ENCODE measurements around the gene RGS12.

RGS12 gene

GRCh38 chr4:3285558-3286334, 7.1 kb upstream of the RGS12 start:
- TF ChIP-seq POLR2AphosphoS5 (IDR thresholded peaks at IDR 0.05; ENCODE audit: low read depth, low read length) (no peak), TAF1 (IDR thresholded peaks at IDR 0.05; ENCODE audit: borderline replicate concordance, low read depth, low read length) (no peak), POLR2A (IDR thresholded peaks at IDR 0.05; ENCODE audit: low read depth, low read length) (no peak)
- DNase-seq (ENCODE audit: insufficient read length) (no peak), FAIRE-seq (peak; percentile 97)

GRCh38 chr4:3286335-3287175, 6.3 kb upstream of the RGS12 start:
- no peak for TF ChIP-seq TAF1 (IDR thresholded peaks at IDR 0.05; ENCODE audit: borderline replicate concordance, low read depth, low read length)
- no peak for TF ChIP-seq POLR2AphosphoS5 (IDR thresholded peaks at IDR 0.05; ENCODE audit: low read depth, low read length)
- TF ChIP-seq POLR2A (IDR thresholded peaks at IDR 0.05; ENCODE audit: low read depth, low read length), result no peak
- no peak for FAIRE-seq
- peak; percentile 73 for DNase-seq (ENCODE audit: insufficient read length)

GRCh38 chr4:3287271-3287971, 5.4 kb upstream of the RGS12 start:
- DNase-seq (ENCODE audit: insufficient read length) (no peak), FAIRE-seq (no peak)

GRCh38 chr4:3287972-3288570, 4.8 kb upstream of the RGS12 start:
- FAIRE-seq (no peak), DNase-seq (ENCODE audit: insufficient read length) (no peak)
- no peak for TF ChIP-seq TAF1 (IDR thresholded peaks at IDR 0.05; ENCODE audit: borderline replicate concordance, low read depth, low read length)
- TF ChIP-seq POLR2AphosphoS5 (IDR thresholded peaks at IDR 0.05; ENCODE audit: low read depth, low read length), result no peak
- TF ChIP-seq POLR2A (IDR thresholded peaks at IDR 0.05; ENCODE audit: low read depth, low read length), result no peak

More at GRCh38 chr4:3287271-3287971, 5.4 kb upstream of the RGS12 start:
- TF ChIP-seq TAF1 (IDR thresholded peaks at IDR 0.05; ENCODE audit: borderline replicate concordance, low read depth, low read length), result no peak
- TF ChIP-seq POLR2AphosphoS5 (IDR thresholded peaks at IDR 0.05; ENCODE audit: low read depth, low read length), result no peak
- no peak for TF ChIP-seq POLR2A (IDR thresholded peaks at IDR 0.05; ENCODE audit: low read depth, low read length)

- no peak for TF ChIP-seq POLR2A (IDR thresholded peaks at IDR 0.05; ENCODE audit: low read depth, low read length)
- no peak for TF ChIP-seq POLR2AphosphoS5 (IDR thresholded peaks at IDR 0.05; ENCODE audit: low read depth, low read length)
- no peak for TF ChIP-seq TAF1 (IDR thresholded peaks at IDR 0.05; ENCODE audit: borderline replicate concordance, low read depth, low read length)
- FAIRE-seq, result no peak
- DNase-seq (ENCODE audit: insufficient read length), result no peak
Measured at GRCh38 chr4:3288571-3289094, 4.2 kb upstream of the RGS12 start.

- no peak for TF ChIP-seq TAF1 (IDR thresholded peaks at IDR 0.05; ENCODE audit: borderline replicate concordance, low read depth, low read length)
- no peak for TF ChIP-seq POLR2AphosphoS5 (IDR thresholded peaks at IDR 0.05; ENCODE audit: low read depth, low read length)
- no peak for TF ChIP-seq POLR2A (IDR thresholded peaks at IDR 0.05; ENCODE audit: low read depth, low read length)
- DNase-seq (ENCODE audit: insufficient read length), result no peak
- FAIRE-seq, result no peak
Measured at GRCh38 chr4:3290476-3290875, 2.3 kb upstream of the RGS12 start.

- FAIRE-seq, result no peak
- no peak for DNase-seq (ENCODE audit: insufficient read length)
Measured at GRCh38 chr4:3290889-3291321, 1.9 kb upstream of the RGS12 start.

GRCh38 chr4:3291411-3291968, 1.3 kb upstream of the RGS12 start:
- no peak for TF ChIP-seq POLR2A (IDR thresholded peaks at IDR 0.05; ENCODE audit: low read depth, low read length)
- no peak for TF ChIP-seq POLR2AphosphoS5 (IDR thresholded peaks at IDR 0.05; ENCODE audit: low read depth, low read length)
- DNase-seq (ENCODE audit: insufficient read length) (no peak), FAIRE-seq (no peak)

More at GRCh38 chr4:3290889-3291321, 1.9 kb upstream of the RGS12 start:
- TF ChIP-seq POLR2A (IDR thresholded peaks at IDR 0.05; ENCODE audit: low read depth, low read length) (no peak), POLR2AphosphoS5 (IDR thresholded peaks at IDR 0.05; ENCODE audit: low read depth, low read length) (no peak), TAF1 (IDR thresholded peaks at IDR 0.05; ENCODE audit: borderline replicate concordance, low read depth, low read length) (no peak)

- DNase-seq (ENCODE audit: insufficient read length) (no peak), FAIRE-seq (no peak)
- TF ChIP-seq TAF1 (IDR thresholded peaks at IDR 0.05; ENCODE audit: borderline replicate concordance, low read depth, low read length) (no peak), POLR2AphosphoS5 (IDR thresholded peaks at IDR 0.05; ENCODE audit: low read depth, low read length) (no peak), POLR2A (IDR thresholded peaks at IDR 0.05; ENCODE audit: low read depth, low read length) (no peak)
Measured at GRCh38 chr4:3291969-3292570, 751 bp upstream of the RGS12 start.
